ENCODE results near the gene ABCF3. TPM values are rescaled to one million over a fixed set of nuclear protein-coding genes. Genes with fewer than 3 reads are reported as not detected.

ABCF3 gene
- total and polyA plus RNA-seq, 7 donors: 44.1 to 108 (median 79.3) TPM

DNA sequence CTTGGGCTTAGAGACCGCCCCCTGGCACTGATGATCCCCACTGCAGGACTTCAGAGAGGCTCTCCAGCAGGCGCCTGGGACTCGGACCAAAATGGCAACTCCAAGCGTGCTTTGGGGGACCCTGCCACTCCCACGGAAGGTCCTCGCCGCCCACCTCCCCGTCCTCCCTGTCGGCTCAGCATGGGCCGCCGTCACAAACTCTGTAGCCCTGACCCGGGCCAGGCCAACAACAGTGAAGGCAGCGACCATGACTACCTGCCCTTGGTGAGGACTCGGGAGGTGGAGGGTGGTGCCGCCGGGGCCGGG lies 55.1 kb downstream of the ABCF3 start:
- TF ChIP-seq, protein P1, sequence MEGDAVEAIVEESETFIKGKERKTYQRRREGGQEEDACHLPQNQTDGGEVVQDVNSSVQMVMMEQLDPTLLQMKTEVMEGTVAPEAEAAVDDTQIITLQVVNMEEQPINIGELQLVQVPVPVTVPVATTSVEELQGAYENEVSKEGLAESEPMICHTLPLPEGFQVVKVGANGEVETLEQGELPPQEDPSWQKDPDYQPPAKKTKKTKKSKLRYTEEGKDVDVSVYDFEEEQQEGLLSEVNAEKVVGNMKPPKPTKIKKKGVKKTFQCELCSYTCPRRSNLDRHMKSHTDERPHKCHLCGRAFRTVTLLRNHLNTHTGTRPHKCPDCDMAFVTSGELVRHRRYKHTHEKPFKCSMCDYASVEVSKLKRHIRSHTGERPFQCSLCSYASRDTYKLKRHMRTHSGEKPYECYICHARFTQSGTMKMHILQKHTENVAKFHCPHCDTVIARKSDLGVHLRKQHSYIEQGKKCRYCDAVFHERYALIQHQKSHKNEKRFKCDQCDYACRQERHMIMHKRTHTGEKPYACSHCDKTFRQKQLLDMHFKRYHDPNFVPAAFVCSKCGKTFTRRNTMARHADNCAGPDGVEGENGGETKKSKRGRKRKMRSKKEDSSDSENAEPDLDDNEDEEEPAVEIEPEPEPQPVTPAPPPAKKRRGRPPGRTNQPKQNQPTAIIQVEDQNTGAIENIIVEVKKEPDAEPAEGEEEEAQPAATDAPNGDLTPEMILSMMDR (IDR thresholded peaks at IDR 0.05): no peak
- no peak overlapping the region for H3K4me3 ChIP-seq
- 23 to 34% (median 34%) methylated on average over 16 to 17 of the region's 17 CpGs for WGBS, 3 donors
- H3K27me3 ChIP-seq (ENCODE audit: insufficient read depth in 3 of 3, low read length in 2 of 3): peaks cover 0 to 3% (median 0%) of the 10 kb centered on the region in 3 donors
- no peaks in the 10 kb centered on the region for H3K4me1 ChIP-seq
- intact Hi-C loops (cut with DNase I): loop anchor here (5.0 to 10.0 kb wide), 2 partner anchors 86 to 94 kb away; partner anchors contain the start of gene DVL3 (in 1 of the 2)
- H3K27ac ChIP-seq: no peak overlapping the region
- no peaks in the 10 kb centered on the region for H3K9me3 ChIP-seq
- H3K36me3 ChIP-seq (ENCODE audit: insufficient read depth in 1 of 2, low read depth in 1 of 2): peaks cover 14 to 40% of the 10 kb centered on the region in 2 donors
- DNase-seq: no peak
- ATAC-seq: peak; percentile 20 to 28 (median 22)

DNA sequence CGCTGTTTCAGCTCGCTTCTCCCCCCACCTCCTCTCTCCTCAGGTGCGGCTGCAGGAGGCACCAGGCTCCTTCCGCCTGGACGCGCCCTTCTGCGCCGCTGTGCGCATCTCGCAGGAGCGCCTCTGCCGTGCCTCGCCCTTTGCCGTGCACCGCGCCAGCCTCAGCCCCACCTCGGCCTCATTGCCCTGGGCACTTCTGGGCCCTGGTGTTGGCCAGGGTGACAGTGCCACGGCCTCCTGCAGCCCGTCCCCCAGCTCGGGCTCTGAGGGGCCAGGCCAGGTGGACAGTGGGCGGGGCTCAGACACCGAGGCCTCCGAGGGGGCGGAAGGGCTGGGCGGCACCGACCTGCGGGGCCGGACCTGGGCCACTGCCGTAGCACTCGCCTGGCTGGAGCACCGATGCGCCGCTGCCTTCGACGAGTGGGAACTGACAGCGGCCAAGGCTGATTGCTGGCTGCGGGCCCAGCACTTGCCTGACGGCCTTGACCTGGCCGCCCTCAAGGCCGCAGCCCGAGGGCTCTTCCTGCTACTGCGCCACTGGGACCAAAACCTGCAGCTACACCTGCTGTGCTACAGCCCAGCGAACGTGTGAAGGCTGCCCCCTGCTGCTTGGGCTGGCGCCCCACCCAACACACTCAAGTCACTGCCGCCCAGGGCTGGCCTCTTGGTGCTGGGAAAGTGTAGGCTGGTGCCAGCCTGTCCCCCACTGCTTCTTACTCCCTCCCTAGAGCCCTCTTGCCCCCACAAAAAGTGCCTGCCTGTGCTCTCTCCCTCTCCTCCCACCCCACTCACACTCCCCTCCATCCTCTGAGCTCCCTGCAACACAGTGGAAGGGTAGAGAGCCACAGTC lies 55.7 kb downstream of the ABCF3 start:
- Histone ChIP-seq H3K4me1 (no peaks in the 10 kb centered on the region), H3K4me3 (no peak overlapping the region), H3K36me3 (ENCODE audit: insufficient read depth in 1 of 2, low read depth in 1 of 2) (peaks cover 14 to 40% of the 10 kb centered on the region in 2 donors), H3K9me3 (no peaks in the 10 kb centered on the region), H3K27ac (no peak overlapping the region), H3K27me3 (ENCODE audit: insufficient read depth in 3 of 3, low read length in 2 of 3) (no peaks in the 10 kb centered on the region)
- intact Hi-C loops (cut with DNase I): loop anchor here (5.0 to 10.0 kb wide), 2 partner anchors 87 to 94 kb away; partner anchors contain the start of gene DVL3 (in 1 of the 2)
- 15 to 23% (median 18%) methylated on average over 26 to 46 of the region's 46 CpGs for WGBS, 3 donors
- peak; percentile 50 to 80 (median 76) for ATAC-seq
- TF ChIP-seq, protein P1 (IDR thresholded peaks at IDR 0.05): peak; percentile 47
- peak in 1 of 2 donors; percentile 66 for DNase-seq

DNA sequence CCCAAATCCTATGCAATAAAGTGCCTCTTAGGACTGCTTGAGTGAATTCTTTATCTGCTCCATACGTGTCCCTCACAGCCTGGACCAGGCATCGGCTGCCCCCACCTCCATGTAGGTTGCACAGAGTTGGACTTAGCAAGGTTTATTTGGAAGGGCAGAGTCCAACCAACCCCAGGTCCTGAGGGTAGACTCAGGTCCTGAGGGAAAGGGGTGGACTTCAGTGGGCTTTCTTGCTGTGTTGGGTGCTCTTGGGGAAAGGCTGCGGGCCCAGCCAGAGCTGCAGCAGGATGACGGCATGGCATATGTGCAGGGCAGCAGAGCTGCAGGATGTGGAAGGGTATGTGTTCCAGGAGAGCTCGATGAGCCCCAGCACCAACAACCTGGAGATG lies 56.3 kb downstream of the ABCF3 start:
- peaks cover 2% of the 10 kb centered on the region for H3K4me1 ChIP-seq
- no peaks in the 10 kb centered on the region for H3K9me3 ChIP-seq
- intact Hi-C loops (cut with DNase I): loop anchor here (5.0 to 10.0 kb wide), 2 partner anchors 87 to 95 kb away; partner anchors contain the start of gene DVL3 (in 1 of the 2)
- H3K27ac ChIP-seq: no peak overlapping the region
- peaks cover 14 to 40% of the 10 kb centered on the region in 2 donors for H3K36me3 ChIP-seq (ENCODE audit: insufficient read depth in 1 of 2, low read depth in 1 of 2)
- TF ChIP-seq, protein P1 (IDR thresholded peaks at IDR 0.05): no peak
- WGBS, 3 donors: 75 to 88% (median 81%) methylated on average over 5 of the region's 5 CpGs
- H3K27me3 ChIP-seq (ENCODE audit: insufficient read depth in 3 of 3, low read length in 2 of 3): no peaks in the 10 kb centered on the region
- ATAC-seq: peak in 1 of 4 donors; percentile 7
- no peak for DNase-seq
- no peak overlapping the region for H3K4me3 ChIP-seq

Other genes with a start within 250 kb of the ABCF3 start
- gene ABCC5, start 168.3 kb upstream of the ABCF3 start, total RNA-seq: 10 to 100 TPM; 34.4 to 94.2 (median 55.6) TPM
- 10 to 100 TPM; 24.5 to 70.9 (median 61.1) TPM for gene ABCC5, start 168.3 kb upstream of the ABCF3 start, polyA plus RNA-seq
- gene HTR3D, start 154.5 kb upstream of the ABCF3 start, total RNA-seq: not detected
- not detected for gene HTR3D, start 154.5 kb upstream of the ABCF3 start, polyA plus RNA-seq
- gene HTR3C, start 133.2 kb upstream of the ABCF3 start, total RNA-seq: not detected
- gene HTR3C, start 133.2 kb upstream of the ABCF3 start, polyA plus RNA-seq: not detected
- gene HTR3E, start 89.1 kb upstream of the ABCF3 start, total RNA-seq: not detected
- gene HTR3E, start 89.1 kb upstream of the ABCF3 start, polyA plus RNA-seq: under 1 TPM in 1 of 3 donors, not detected in 2; 0.01 TPM
- 10 to 100 TPM; 44.0 to 55.1 (median 50.0) TPM for gene EIF2B5, start 50.8 kb upstream of the ABCF3 start, total RNA-seq
- 100 to 1,000 TPM in 1 of 3 donors, 10 to 100 TPM in 2; 61.4 to 101 (median 80.3) TPM for gene EIF2B5, start 50.8 kb upstream of the ABCF3 start, polyA plus RNA-seq
- gene DVL3, start 30.8 kb upstream of the ABCF3 start, total RNA-seq: 10 to 100 TPM; 46.7 to 57.2 (median 47.7) TPM
- gene DVL3, start 30.8 kb upstream of the ABCF3 start, polyA plus RNA-seq: 10 to 100 TPM; 32.3 to 57.6 (median 36.1) TPM
- 100 to 1,000 TPM; 157 to 178 (median 165) TPM for gene AP2M1, start 11.3 kb upstream of the ABCF3 start, total RNA-seq
- 100 to 1,000 TPM; 166 to 299 (median 285) TPM for gene AP2M1, start 11.3 kb upstream of the ABCF3 start, polyA plus RNA-seq
- gene VWA5B2, start 43.4 kb downstream of the ABCF3 start, total RNA-seq: under 1 TPM in 1 of 4 donors, not detected in 3; 0.26 TPM
- gene VWA5B2, start 43.4 kb downstream of the ABCF3 start, polyA plus RNA-seq: under 1 TPM; 0.03 to 0.06 (median 0.04) TPM
- gene ALG3, start 62.8 kb downstream of the ABCF3 start, total RNA-seq: 10 to 100 TPM; 15.8 to 36.7 (median 28.8) TPM
- 10 to 100 TPM; 37.5 to 93.7 (median 38.3) TPM for gene ALG3, start 62.8 kb downstream of the ABCF3 start, polyA plus RNA-seq
- gene EEF1AKMT4, start 63.5 kb downstream of the ABCF3 start, total RNA-seq: 1 to 10 TPM; 1.8 to 8.2 (median 6.2) TPM
- 10 to 100 TPM in 2 of 3 donors, 1 to 10 TPM in 1; 9.0 to 25.5 (median 10.1) TPM for gene EEF1AKMT4, start 63.5 kb downstream of the ABCF3 start, polyA plus RNA-seq
- not detected for gene CAMK2N2, start 75.4 kb downstream of the ABCF3 start, total RNA-seq
- under 1 TPM in 2 of 3 donors, not detected in 1; 0.01 to 0.52 TPM for gene CAMK2N2, start 75.4 kb downstream of the ABCF3 start, polyA plus RNA-seq
- gene ECE2, start 89.8 kb downstream of the ABCF3 start, total RNA-seq: not detected
- not detected for gene ECE2, start 89.8 kb downstream of the ABCF3 start, polyA plus RNA-seq
- 100 to 1,000 TPM; 338 to 440 (median 424) TPM for gene PSMD2, start 113.0 kb downstream of the ABCF3 start, total RNA-seq
- gene PSMD2, start 113.0 kb downstream of the ABCF3 start, polyA plus RNA-seq: 100 to 1,000 TPM; 344 to 898 (median 873) TPM
- gene EIF4G1, start 128.4 kb downstream of the ABCF3 start, total RNA-seq: 100 to 1,000 TPM; 448 to 726 (median 633) TPM
- gene EIF4G1, start 128.4 kb downstream of the ABCF3 start, polyA plus RNA-seq: 100 to 1,000 TPM; 395 to 787 (median 628) TPM
- gene FAM131A, start 151.4 kb downstream of the ABCF3 start, total RNA-seq: 10 to 100 TPM; 12.6 to 20.3 (median 13.9) TPM
- gene FAM131A, start 151.4 kb downstream of the ABCF3 start, polyA plus RNA-seq: 10 to 100 TPM; 12.9 to 26.8 (median 20.2) TPM
- gene CLCN2, start 175.4 kb downstream of the ABCF3 start, total RNA-seq: 1 to 10 TPM in 3 of 4 donors, under 1 TPM in 1; 0.64 to 2.3 (median 1.4) TPM
- gene CLCN2, start 175.4 kb downstream of the ABCF3 start, polyA plus RNA-seq: 1 to 10 TPM; 1.2 to 2.8 (median 2.0) TPM
- gene POLR2H, start 175.5 kb downstream of the ABCF3 start, total RNA-seq: 10 to 100 TPM; 21.2 to 33.2 (median 28.6) TPM
- 100 to 1,000 TPM in 1 of 3 donors, 10 to 100 TPM in 2; 41.6 to 117 (median 62.8) TPM for gene POLR2H, start 175.5 kb downstream of the ABCF3 start, polyA plus RNA-seq
- 1 to 10 TPM in 2 of 4 donors, under 1 TPM in 2; 0.79 to 3.0 (median 1.3) TPM for gene THPO, start 192.0 kb downstream of the ABCF3 start, total RNA-seq
- gene THPO, start 192.0 kb downstream of the ABCF3 start, polyA plus RNA-seq: 1 to 10 TPM in 1 of 3 donors, under 1 TPM in 2; 0.49 to 1.2 (median 0.55) TPM
- 10 to 100 TPM in 1 of 4 donors, 1 to 10 TPM in 3; 4.1 to 10.5 (median 6.3) TPM for gene CHRD, start 193.9 kb downstream of the ABCF3 start, total RNA-seq
- gene CHRD, start 193.9 kb downstream of the ABCF3 start, polyA plus RNA-seq: 1 to 10 TPM; 2.5 to 5.2 (median 5.1) TPM

Measured in psoas muscle (tissue), 8 donors.